A673 (cell line): ENCODE data around the gene SLC26A8. TPM values are rescaled to one million over a fixed set of nuclear protein-coding genes. Genes with fewer than 3 reads are reported as not detected.

Experiments used
- BruUV-seq: library from RNA; stranded (reverse); fragments of 400-500 nt; replicated peaks from 2 replicates; lab custom pipeline; 2021; lab: Mats Ljungman, UMichigan
- CTCF ChIA-PET: fragments of 300-600 bp; sonication (Branson Sonifier 250); formaldehyde crosslinking; loops from one replicate; lab custom pipeline; 2022; ENCODE audit warnings: antibody characterized with exemption; lab: Charles Lee
- POLR2A ChIA-PET: fragments of 300-600 bp; sonication (Branson Sonifier 250); formaldehyde crosslinking; loops from one replicate; lab custom pipeline; 2022; ENCODE audit warnings: antibody characterized with exemption; ENCODE audit not compliant: low non-redundant PET; lab: Charles Lee
- DNase-seq: peaks from one replicate; pipeline ENCODE4 v3.0.0-alpha.2; 2015; ENCODE audit warnings: low spot score
- H3K27ac ChIP-seq: fragments of 200-600 bp; sonication (generic); 2 replicates; pipeline ENCODE4 v1.5.1; 2016; ENCODE audit warnings: mixed run types, low read depth, mild to moderate bottlenecking, mixed read lengths, antibody characterized with exemption, low read length; ENCODE audit not compliant: poor library complexity, severe bottlenecking
- H3K27me3 ChIP-seq: fragments of 200-600 bp; sonication (generic); replicated peaks from 2 replicates; pipeline ENCODE4 v1.6.1; 2017; ENCODE audit warnings: mixed run types, low read depth, mild to moderate bottlenecking, mixed read lengths, antibody characterized with exemption, low read length; ENCODE audit not compliant: insufficient read depth, poor library complexity
- H3K36me3 ChIP-seq: fragments of 200-600 bp; sonication (generic); 2 replicates; pipeline ENCODE4 v1.6.1; 2016; ENCODE audit warnings: mixed run types, mild to moderate bottlenecking, mixed read lengths, antibody characterized with exemption, low read length; ENCODE audit not compliant: insufficient read depth, poor library complexity, severe bottlenecking
- H3K4me1 ChIP-seq: fragments of 200-600 bp; sonication (generic); 2 replicates; pipeline ENCODE4 v1.6.1; 2017; ENCODE audit warnings: mixed run types, mild to moderate bottlenecking, mixed read lengths, antibody characterized with exemption, low read length; ENCODE audit not compliant: insufficient read depth, poor library complexity, severe bottlenecking
- H3K4me3 ChIP-seq: fragments of 200-600 bp; sonication (generic); 2 replicates; pipeline ENCODE4 v1.5.1; 2016; ENCODE audit warnings: low read depth, mixed run types, mild to moderate bottlenecking, mixed read lengths, low read length; ENCODE audit not compliant: poor library complexity, severe bottlenecking
- H3K9me3 ChIP-seq: fragments of 200-600 bp; sonication (generic); 2 replicates; pipeline ENCODE4 v1.6.1; 2016; ENCODE audit warnings: mixed run types, low read depth, mild to moderate bottlenecking, mixed read lengths, antibody characterized with exemption, low read length; ENCODE audit not compliant: poor library complexity, severe bottlenecking
- CTCF ChIP-seq: fragments of 300-800, 200-600 bp; sonication (generic); conservative IDR thresholded peaks from 2 replicates; pipeline ENCODE4 v1.5.1; 2017; ENCODE audit warnings: low read depth, mild to moderate bottlenecking, antibody characterized with exemption, low read length, moderate library complexity, mixed read lengths
- EZH2 ChIP-seq: fragments of 200-600 bp; sonication (generic); IDR thresholded peaks from 2 replicates; pipeline ENCODE4 v1.6.1; 2017; ENCODE audit warnings: borderline replicate concordance, low read depth, mild to moderate bottlenecking, mixed read lengths, antibody characterized with exemption, low read length; ENCODE audit not compliant: poor library complexity, severe bottlenecking
- intact Hi-C: fragments of 100-400 bp; cut with micrococcal nuclease; formaldehyde crosslinking; loops from one replicate; pipeline ENCODE4 v1.10.0; 2022; ENCODE audit not compliant: unreplicated experiment
- total RNA-seq: library from RNA; stranded (reverse); gene quantifications from 2 replicates; pipeline ENCODE4 v1.2.3, GENCODE V29; 2021

Gene SLC26A8
- total RNA-seq, 1 experiment from 2014 or later = not detected

- H3K27me3 ChIP-seq = no peaks in the 10 kb centered on the region
- no peaks in the 10 kb centered on the region for H3K9me3 ChIP-seq
- H3K4me3 ChIP-seq = no peak overlapping the region
- DNase-seq = no peak
- TF ChIP-seq EZH2 (no peak), CTCF (no peak)
- CTCF ChIA-PET = interaction anchor here (0.6 kb wide), 1 partner anchor 85 kb away, joined by 8 read pairs; no protein-coding TSS in a partner anchor
- intact Hi-C loops = no loop called here
- peaks cover 36% of the 10 kb centered on the region for H3K4me1 ChIP-seq
- H3K36me3 ChIP-seq = no peaks in the 10 kb centered on the region
- peak overlapping the region; percentile 32 for H3K27ac ChIP-seq
- POLR2A ChIA-PET = interaction anchor here (0.5 kb wide), 1 partner anchor 221 kb away, joined by 3 read pairs; no protein-coding TSS in a partner anchor
- no TSS peak for BruUV-seq
Measured at GRCh38 chr6:36038120-36038876, 13.9 kb upstream of the SLC26A8 start.

GRCh38 chr6:36035225-36035624, 10.8 kb upstream of the SLC26A8 start:
- intact Hi-C loops = no loop called here
- ChIA-PET CTCF (interaction anchor here (0.6 kb wide), 1 partner anchor 299 kb away, joined by 3 read pairs; no protein-coding TSS in a partner anchor), POLR2A (no interaction called here)
- Histone ChIP-seq H3K9me3 (no peaks in the 10 kb centered on the region), H3K4me1 (peaks cover 40% of the 10 kb centered on the region), H3K27me3 (no peaks in the 10 kb centered on the region), H3K36me3 (no peaks in the 10 kb centered on the region), H3K4me3 (no peak overlapping the region), H3K27ac (no peak overlapping the region)
- TF ChIP-seq EZH2 (no peak), CTCF (no peak)
- DNase-seq = no peak
- BruUV-seq = no TSS peak

GRCh38 chr6:36034441-36034840, 10.0 kb upstream of the SLC26A8 start:
- POLR2A ChIA-PET = interaction anchor here (0.6 kb wide), 1 partner anchor 1651 kb away, joined by 8 read pairs; no protein-coding TSS in a partner anchor
- CTCF ChIA-PET = no interaction called here

More at GRCh38 chr6:36034441-36034840, 10.0 kb upstream of the SLC26A8 start:
- H3K9me3 ChIP-seq = no peaks in the 10 kb centered on the region
- intact Hi-C loops = no loop called here
- no peak for DNase-seq
- peaks cover 43% of the 10 kb centered on the region for H3K4me1 ChIP-seq
- H3K27me3 ChIP-seq = no peaks in the 10 kb centered on the region
- H3K36me3 ChIP-seq = no peaks in the 10 kb centered on the region
- H3K4me3 ChIP-seq = no peak overlapping the region
- TF ChIP-seq EZH2 = no peak
- TF ChIP-seq CTCF = no peak
- peak overlapping the region; percentile 57 for H3K27ac ChIP-seq
- BruUV-seq = no TSS peak
